ENCODE results near the gene CPD.

- TF ChIP-seq EZH2 (IDR thresholded peaks at IDR 0.05): no peak
- TF ChIP-seq POLR2AphosphoS5 (IDR thresholded peaks at IDR 0.05; ENCODE audit: borderline replicate concordance, low read depth, low read length): no peak
- TF ChIP-seq FOXP2 (optimal IDR thresholded peaks at IDR 0.05; ENCODE audit: control extremely low read depth, extremely low read length, insufficient read depth): no peak
These were observed 33.1 kb upstream of the CPD start for GRCh38 chr17:30345527-30346075.

All from SK-N-MC (cell line).